ENCODE results near the gene NTN5.
"Not testable (repeated sequence)": the region's sequence is repeated elsewhere in the genome, so short reads cannot be mapped to it uniquely, and the experiment has no call there.

The NTN5 gene

DNA sequence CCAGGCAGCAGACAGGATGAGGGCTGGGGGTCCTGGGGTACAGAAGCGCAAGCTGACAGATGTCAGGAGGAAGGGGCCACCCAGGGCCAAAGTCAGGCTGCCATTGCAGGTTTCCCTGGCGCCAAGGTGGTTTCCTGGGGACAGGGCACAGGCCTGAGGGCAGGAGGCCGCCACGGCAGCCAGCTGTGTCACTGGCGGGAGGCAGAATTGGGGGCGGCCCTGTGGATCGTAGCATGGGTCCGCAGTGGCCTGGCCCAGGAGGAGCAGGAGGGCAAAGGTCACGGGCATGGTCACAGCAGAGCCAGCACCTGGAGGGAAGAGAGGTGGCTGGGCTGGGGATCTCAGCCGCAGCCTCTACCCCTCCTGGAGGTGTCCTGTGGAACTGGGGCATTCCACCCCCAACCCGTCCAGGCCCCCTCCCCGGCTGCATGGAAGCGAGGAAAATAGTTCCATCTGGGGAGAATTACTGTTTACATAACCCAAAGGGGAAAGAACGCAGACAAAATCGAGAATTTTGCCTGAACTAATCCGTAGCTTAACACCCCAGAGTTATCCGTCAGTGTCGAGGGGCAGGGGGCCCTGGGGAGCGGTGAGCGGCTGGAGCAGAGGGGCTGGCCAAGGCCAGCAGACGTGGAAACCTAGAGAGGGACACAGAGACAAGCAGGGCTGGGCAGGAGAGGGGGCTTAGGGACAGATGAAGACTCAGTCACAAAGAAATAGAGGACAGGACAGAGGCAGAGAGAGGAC is 1.9 kb downstream of the NTN5 start:
- no peak for FAIRE-seq
- no peak for DNase-seq (ENCODE audit: insufficient read length, low spot score)

DNA sequence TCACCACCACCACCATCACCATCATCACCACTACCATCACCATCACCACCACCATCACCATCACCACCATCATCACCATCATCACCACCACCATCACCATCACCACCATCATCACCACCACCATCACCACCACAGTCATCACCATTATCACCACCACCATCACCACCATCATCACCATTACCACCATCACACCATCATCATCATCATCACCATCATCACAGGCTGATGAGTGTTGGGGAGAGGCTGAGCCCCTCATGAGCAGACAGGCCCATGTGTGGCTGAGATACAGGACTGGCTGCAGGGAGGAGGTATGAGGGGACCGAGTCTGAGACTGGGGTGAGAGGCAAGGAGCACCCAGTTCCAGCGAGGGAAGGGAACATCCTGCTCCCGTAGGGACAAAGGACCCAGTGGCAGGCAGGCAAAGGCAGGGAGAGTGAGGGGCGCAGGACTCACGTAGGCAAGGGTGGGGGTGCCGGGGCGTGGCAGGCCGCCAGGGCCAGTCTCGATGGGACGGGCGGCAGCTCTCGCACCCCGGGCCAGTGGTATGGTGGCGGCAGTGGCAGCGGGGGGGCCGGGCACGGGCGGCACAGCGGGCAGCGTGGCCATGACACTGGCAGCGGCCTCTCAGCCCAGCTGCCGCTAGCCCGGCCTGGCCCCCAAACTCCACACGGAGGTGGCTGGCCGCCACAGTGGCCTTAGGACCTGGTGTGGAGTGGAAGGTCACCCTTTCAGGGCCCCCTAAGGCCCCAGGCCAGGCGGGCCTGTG is 2.7 kb downstream of the NTN5 start:
- no peak for DNase-seq (ENCODE audit: insufficient read length, low spot score)
- no peak for FAIRE-seq

DNA sequence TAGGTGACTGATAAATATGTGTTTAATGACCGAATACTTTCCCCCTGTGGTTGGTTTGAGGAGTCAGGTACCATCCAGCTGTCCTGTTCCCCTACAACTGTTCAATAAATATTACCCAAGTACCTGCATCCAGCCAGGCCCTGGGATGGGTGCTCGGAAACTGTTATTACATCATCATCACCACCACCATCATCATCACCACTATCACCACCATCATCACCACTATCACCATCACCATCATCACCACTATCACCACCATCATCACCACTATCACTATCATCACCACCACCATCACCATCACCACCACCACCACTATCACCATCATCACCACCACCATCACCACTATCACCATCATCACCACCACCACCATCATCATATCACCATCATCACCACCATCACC is 4.1 kb downstream of the NTN5 start:
- FAIRE-seq (peak; percentile 100), DNase-seq (ENCODE audit: insufficient read length, low spot score) (no peak)

DNA sequence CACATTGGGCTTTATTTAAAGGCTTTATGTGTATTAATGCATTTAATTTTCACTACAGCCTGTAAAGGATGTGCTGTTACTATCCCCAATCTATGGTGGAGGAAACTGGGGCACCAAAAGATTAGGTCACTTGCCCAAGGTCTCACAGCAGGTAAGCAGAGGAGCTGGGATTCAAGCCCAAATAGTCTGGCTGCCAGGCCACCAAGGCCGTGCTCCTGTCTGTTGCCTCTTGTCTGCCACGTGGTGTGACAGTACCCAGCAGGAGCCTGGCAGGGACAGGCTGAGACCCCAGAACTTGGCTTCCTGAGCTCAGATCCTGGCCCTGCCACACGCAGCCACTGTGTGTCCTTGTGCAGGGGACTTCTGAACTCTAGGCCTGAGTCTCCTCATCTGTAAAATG is 4.5 kb downstream of the NTN5 start:
- no peak for FAIRE-seq

DNA sequence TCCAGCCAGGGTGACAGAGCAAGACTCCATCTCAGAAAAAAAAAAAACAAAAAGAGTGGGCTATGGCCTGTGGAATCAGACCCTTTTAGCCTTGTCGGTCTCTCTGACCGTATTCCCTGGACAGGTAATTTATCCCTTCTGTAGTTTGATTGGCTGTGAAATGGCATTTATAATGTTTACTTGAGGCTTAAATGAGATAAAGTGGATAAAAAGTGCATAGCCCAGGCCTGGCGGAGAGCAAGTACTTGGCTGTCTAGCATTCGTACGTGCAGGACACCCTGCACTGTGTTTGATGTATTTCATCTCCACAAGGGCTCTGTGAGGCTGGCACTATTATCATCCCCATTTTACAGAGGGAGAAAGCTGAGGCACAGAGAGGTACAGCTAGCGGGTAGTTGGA is 7.0 kb downstream of the NTN5 start:
- no peak for FAIRE-seq
- no peak for DNase-seq (ENCODE audit: insufficient read length, low spot score)

More for the DNA sequence above, 4.5 kb downstream of the NTN5 start:
- no peak for DNase-seq (ENCODE audit: insufficient read length, low spot score)

DNA sequence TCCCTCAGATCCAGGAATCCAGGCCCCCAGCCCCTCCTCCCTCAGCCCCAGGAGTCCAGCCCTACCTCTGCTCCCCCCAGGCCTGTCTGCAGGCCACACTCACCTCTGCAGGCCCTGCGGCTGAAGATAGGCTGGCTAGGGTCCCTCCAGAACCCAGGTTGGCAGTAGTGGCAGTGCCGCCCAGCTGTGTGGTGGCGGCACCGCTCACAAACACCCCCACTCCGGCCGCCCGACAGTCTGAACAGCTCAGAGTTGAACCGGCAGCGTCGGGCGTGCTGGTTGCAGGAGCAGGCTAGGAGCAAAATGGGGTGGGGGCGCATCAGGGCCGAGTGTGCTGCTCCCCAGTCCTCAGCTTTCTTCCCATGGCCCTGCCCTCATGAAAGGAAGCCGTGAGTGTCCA is 8.3 kb downstream of the NTN5 start:
- FAIRE-seq (no peak), DNase-seq (ENCODE audit: insufficient read length, low spot score) (no peak)

DNA sequence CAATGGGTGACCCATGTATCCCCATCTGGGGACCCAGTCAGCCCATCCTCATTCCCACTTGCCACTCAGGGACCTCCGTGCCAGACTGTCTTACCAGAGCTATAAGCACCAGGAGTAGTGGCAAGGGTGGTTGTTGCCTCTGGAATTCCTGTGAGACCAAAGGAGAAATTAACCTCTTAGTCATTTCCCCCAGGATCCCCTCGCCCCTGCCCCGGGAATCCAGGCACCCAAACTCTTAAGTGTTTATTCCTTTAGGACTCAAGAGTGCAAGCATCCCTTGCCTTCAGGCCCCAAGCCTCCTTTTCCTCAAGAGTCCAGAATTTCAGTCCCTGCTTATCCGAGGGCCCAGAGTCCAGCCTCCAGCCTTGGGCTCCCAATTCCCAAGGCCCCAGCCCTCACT is 9.2 kb downstream of the NTN5 start:
- FAIRE-seq, result no peak
- no peak for DNase-seq (ENCODE audit: insufficient read length, low spot score)

DNA sequence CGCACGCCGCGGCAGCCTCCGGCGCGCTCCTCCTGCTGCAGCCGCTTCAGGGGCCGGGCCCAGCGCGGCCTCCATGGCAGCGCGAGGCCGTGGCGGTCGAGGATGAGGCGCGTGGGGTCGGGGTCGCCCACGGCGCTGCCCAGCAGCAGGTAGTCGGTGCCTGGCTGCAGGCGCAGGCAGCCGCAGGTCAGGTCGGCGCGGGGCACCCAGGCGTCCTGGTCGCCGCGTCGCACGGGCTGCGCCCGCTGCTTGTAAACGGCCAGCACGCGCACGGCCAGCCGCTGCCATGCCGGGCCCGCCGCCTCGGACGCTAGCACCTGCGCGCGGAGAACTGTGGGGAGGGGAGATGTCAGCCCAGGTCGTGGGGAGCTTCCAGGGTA is 11.1 kb downstream of the NTN5 start:
- FAIRE-seq (no peak), DNase-seq (ENCODE audit: insufficient read length, low spot score) (no peak)

DNA sequence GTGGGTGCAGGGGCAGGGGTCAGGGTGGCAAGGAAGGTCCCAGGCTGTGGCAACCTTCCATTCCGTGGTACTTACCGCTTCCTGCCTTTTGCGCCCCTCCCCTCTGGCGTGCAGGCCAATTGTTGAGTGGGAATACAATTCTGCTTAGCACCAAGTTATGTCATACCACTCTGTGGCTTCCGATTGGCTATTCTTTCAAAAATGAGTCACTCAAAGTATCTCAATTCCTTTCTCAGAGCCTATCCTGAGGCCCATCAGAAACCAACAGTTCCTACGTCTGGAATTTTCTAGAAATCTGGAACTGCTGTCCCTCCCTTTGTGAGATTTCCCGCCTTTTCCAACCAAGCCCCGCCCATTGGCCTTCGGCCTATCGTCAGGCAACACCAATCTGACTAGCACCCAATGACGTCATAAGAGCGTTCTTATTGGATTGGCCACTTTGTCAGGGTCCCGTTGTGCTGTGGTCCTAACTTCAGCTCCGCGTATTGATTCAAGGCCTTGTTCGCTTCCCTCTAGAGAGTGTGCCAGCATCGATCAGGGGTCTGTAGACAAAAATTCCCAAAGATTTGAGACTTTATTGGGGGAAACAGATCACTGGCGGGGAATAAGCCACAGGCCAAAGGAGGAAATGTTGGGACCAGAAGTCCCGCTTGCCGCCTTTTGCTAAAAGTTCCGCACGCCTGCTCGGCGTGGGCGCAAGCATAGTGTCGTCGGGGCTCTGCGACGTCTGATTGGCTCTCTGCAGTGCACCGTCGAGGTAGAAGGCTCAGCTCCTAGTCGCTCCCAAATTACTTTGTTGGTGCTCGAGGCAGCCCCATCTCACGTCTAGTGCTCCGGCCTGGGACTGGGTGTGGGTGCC is 11.7 kb downstream of the NTN5 start:
- peak; percentile 86 for FAIRE-seq
- peak; percentile 88 for DNase-seq (ENCODE audit: insufficient read length, low spot score)

DNA sequence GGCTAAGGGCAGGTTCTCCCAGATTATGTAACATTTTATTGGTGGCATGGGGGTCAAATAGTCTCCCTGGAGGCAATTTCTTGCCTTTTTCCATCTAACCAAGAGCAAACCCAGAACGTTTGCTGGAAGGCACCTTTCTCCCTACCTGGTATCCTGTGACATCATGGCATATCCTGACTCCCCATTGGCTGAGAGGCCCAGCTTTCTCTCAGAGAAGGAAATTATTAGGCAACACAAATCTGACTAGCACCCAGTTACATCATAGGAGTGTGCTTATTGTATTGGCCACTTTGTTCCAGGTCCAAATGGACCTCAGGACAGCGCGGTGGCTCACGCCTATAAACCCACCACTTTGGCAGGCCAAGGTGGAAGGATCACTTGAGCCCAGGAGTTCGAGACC is 13.0 kb downstream of the NTN5 start:
- FAIRE-seq (peak; percentile 20), DNase-seq (ENCODE audit: insufficient read length, low spot score) (no peak)

DNA sequence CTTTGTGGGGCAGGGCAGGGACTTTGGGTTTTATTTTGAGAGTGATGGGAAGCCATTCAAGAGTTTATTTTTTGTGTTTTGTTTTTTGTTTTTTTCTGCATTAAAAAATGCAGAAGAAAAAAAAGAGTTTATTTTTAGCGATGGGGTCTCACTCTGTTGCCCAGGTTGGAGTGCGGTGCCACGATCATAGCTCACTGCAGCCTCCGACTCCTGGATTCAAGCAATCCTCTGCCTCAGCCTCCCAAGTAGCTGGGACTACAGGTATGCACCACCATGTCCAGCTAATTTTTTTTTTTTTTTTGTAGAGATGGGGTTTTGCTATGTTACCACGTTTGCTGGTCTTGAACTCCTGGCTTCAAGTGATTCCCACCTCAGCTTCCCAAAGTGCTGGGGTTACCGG is 14.3 kb downstream of the NTN5 start:
- FAIRE-seq (no peak), DNase-seq (ENCODE audit: insufficient read length, low spot score) (no peak)

DNA sequence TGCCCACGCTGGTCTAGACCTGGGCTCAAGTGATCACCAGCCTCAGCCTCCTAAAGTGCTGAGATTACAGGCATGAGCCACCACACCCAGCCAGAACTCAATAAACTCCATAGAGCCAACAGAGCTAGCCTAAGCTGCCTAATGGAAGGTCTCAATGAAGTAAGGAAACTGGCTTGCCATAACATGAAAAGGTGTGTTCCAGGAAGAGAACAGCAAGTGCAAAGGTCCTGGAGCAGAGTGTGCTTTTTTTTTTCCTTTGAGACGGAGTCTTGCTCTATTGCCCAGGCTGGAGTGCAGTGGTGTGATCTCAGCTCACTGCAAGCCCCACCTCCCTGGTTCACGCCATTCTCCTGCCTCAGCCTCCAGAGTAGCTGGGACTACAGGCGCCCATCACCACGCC is 15.0 kb downstream of the NTN5 start:
- not testable (repeated sequence) for FAIRE-seq; DNase-seq (ENCODE audit: insufficient read length, low spot score)

DNA sequence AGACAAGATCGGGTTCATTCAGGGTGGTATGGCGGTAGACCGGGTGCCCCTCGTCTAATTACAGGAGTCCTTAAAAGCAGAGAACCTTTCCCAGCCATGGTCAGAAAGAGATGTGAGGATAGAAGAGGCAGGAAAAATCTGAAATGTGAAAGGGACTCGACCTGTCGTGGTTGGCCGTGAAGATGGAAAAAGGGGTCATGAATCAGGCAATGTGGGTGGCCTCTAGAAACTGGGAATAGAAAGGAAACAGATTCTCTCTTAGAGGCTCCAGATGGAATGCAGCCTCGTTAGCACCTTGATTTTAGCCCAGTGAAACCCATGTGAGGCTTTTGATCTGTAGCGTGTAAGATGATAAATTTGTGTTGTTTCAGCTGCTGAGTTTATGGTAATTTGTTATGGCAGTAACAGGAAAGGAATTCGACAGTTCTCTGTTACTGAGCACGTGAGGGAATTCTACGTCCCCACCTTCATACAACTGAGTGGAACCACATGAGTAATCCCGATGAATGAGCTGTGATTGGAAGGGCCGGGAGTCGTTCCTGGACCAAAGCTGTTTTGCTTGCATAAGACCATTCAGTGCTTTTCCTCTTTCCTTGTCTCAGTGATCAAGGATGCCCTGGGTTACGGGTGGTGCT is 15.9 kb downstream of the NTN5 start:
- FAIRE-seq (peak; percentile 78), DNase-seq (ENCODE audit: insufficient read length, low spot score) (peak; percentile 75)

DNA sequence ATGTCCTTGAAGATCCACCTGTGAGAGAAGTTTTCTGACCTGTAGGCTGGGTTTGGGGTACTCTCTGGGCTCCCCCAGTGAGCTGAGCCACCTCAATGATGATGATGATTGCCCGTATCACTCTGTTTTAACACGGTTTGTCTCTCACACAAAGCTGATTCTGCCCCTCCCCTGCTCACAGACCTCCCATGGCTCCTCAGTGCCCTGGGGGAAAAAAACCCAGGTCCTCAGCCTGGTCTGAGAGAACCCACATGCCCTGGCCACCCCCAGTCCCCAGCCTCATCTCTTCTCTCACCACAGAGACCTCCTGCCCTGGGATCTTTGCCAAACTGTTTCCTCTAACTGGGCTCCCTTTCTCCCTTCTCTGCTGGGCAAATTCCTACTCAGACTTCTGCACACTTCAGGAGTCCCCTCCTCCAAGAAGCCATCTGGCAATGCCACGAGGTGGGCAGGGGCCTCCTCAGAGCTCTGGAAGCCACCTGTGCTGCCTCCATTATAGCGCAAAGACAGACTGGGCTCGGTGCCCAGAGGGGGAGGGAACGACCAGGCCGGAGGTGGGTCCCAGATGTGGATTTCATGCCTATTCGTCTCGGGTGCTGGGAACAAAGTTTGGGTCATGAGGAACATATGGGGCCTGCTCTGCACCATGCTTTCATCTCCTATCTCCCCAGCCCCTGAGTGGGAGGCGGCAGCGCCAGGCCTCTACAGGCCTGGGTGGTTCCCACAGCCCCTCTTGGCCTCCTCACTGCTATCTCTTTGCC is 18.3 kb downstream of the NTN5 start:
- DNase-seq (ENCODE audit: insufficient read length, low spot score) (no peak), FAIRE-seq (no peak)

DNA sequence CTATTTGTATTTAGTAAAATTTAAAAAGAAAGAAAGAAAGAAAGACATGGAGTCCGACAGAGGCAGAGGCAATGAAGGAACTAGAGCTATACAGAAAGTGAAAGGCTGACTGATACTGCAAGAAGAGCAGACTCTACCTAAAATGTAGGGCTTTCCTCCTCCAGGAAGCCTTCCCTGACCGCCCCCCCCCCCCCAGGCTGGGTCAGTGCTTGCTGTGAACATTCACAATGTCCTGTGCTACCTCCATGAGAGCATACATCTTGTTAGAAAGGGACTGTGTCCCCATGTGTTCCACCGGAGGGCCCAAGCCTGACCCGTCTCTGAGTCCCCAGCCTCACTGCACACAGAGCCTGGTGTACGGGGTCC is 21.2 kb downstream of the NTN5 start:
- DNase-seq (ENCODE audit: insufficient read length, low spot score) (no peak), FAIRE-seq (no peak)

DNA sequence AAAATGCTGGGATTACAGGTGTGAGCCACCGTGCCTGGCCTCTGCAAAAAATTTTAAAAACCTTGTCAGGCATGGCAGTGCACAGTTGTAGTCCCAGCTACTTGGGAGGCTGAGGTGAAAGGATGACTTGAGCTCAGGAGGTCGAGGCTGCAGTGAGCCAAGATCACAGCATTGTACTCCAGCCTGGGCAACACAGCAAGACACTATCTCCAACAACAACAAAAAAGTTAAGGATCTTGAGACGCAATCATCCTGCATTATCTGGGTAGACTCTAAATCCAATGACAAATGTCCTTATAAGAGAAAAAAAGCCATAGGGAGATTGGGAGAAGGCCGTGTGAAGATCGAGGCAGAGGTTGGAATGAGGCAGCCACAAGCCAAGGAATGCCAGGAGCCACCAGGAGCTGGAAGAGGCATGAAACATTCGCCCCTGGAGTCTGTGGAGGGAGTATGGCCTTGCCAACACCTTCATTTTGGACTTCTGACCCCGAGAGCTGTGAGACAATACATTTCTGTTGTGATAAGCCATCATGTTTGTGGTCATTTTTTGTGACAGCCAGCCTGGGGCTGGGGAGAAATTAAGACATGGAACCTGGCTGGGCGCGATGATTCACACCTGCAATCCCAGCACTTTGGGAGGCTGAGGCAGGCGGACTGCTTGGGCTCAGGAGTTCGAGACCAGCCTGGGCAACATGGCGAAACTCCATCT is 21.7 kb downstream of the NTN5 start:
- DNase-seq (ENCODE audit: insufficient read length, low spot score), result no peak
- FAIRE-seq, result no peak

DNA sequence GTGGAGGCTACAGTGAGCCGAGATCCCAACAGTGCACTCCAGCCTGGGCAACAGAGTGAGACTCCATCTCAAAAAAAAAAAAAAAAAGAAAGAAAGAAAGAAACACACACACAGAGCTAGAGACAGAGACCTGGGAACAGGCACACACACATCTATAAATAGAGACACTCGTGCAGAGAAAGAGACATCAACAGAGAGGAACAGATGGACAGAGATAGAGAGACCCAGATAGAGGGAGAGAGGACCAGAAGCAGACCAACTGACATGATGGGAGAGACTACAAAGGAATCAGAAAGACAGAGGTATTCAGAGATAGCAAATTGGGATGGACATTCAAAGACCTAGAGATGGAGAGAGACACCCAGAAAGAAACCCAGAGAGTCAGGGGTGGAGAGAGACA is 24.7 kb downstream of the NTN5 start:
- DNase-seq (ENCODE audit: insufficient read length, low spot score), result no peak
- FAIRE-seq, result no peak

DNA sequence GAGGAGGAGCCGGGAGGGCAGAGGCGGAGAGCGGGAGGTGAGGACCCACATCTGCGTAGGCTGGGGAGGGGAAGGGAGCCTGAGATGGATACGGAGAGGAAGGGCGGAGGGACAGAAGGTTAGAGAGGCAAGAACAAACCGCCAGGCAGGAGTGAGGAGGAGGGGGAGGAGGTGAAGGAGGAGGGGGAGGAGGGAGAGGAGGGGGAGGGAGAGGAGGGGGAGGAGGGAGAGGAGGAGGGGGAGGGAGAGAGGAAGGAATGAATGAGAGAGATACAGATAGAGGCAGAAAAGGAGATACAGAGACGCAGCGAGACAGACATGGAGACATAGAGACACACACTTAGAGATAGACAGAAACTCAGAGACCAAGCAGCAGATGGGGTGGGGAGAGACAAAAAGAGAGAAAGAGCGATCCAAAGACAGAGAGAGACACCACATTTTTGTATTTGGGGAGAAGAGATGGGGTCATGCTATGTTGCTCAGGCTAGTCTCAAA is 26.0 kb downstream of the NTN5 start:
- FAIRE-seq, result peak; percentile 55
- no peak for DNase-seq (ENCODE audit: insufficient read length, low spot score)

DNA sequence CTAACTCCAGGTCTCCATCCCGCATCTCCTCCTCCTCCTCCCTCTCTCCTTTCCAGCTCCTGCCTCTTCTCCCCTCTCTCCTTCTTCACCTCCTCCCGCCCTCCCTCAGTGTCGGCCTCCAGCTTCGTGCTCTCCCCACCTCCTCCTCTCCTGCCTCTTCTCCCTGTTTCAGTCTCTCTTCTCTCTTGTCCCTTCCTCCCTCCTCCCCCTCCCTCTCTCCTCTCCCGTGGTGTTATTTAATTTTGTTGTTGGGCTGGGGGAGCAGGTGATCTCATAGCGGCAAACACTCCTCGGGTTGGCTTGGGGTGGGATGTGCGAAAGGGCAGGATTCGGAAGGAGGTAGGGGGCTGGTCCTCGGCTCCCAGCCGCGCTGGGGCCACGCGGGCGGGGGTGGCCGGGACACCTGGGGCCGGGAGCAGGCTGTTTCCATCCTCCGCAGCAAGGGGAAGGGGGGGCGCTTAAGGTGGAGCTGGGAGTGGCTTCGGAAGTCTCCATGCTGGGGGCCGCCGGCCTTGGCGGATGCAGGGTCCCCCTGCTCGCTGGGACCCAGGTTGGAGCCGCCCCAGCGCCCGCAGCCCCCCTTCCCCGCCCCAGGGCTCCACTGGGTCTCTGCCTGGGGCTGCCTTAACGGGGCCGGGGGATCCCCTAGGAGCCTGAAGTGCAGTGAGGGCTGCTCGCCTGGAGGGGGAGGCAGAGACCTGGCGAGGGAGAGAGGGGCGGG is 26.7 kb downstream of the NTN5 start, which contains the start of gene CA11:
CA11 (minus strand) TSS at position 187 of the 721 bp plus-strand sequence. CDS start 555 bp downstream, outside the sequence.
- FAIRE-seq, result no peak
- peak; percentile 92 for DNase-seq (ENCODE audit: insufficient read length, low spot score)

All from HTR-8/SVneo (cell line).